ENCODE data around the gene EDIL3.

Gene EDIL3, protein sequence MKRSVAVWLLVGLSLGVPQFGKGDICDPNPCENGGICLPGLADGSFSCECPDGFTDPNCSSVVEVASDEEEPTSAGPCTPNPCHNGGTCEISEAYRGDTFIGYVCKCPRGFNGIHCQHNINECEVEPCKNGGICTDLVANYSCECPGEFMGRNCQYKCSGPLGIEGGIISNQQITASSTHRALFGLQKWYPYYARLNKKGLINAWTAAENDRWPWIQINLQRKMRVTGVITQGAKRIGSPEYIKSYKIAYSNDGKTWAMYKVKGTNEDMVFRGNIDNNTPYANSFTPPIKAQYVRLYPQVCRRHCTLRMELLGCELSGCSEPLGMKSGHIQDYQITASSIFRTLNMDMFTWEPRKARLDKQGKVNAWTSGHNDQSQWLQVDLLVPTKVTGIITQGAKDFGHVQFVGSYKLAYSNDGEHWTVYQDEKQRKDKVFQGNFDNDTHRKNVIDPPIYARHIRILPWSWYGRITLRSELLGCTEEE

DNA sequence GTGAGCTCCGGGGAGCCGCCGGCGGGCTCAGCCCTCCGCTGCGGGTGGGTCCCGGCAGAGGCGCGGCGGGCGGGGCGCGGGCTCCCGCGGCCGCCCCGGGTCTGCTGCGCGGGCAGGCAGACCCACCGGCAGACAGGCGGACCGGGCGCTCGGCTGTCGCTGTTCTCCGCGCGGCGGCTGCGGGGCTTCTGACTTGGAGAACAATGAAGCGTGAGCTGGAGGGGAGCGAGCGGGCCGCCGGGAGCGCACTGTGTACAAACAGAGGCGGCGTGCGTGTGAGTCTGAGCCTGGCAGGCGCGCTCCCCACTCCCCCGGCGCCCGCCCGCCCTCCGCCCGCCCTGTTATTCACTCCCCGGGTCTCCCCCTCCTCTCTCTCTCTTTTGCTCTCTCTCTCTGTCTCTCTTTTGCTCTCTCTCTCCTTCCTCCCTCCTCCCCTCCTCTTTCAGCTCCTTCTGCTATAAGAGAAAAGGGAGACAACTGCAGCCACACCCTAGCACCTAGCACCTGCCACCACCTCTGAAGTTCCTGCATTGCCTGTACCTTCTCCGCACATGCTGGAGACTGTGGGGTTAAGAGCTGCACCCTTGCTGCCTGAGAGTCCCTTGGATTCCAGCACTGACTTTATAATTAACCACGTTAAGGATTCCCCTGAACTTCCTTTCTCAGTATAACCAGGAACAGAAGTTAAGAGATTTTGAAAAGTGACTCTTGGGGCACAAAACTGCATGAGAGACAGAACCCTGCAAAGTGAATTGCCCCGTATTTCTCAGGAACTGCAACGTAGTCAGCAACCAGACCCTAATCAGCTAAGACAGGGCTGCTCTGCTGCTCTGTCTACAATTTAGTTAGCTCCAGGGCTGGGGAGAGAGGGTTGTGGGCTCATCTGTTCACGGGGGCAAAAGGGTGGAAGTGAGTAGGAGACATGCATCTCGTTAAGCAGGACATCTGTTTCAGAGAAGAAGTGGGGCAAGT lies at the start of gene EDIL3:
Gene EDIL3 (minus strand): TSS at position 277 of the 972 bp plus-strand sequence. CDS start 506 bp downstream, outside the sequence.
- ATAC-seq (no peak), DNase-seq (no peak)

DNA sequence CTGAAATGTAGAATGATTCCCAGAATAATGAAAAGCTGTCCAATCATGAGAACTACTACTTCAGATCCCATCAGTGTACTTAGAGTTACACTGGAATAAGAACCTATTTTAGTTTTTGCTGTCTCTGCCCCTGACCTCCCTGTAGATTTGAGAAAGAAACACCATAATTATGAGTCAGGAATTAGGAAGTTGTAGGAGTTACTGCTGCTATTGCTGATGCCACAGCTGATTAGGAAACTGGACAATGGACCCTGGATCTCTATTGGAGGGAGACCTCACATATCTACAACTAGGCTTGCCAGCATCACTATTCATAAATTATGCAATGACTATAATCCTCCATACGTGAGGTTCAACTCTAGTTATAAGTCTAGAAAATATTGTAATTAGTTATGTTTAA lies 48.8 kb upstream of the EDIL3 start:
- ATAC-seq (no peak), DNase-seq (no peak)

GRCh38 chr5:84430863-84431663 lies 46.4 kb upstream of the EDIL3 start:
- no peak for ATAC-seq
- DNase-seq = no peak

DNA sequence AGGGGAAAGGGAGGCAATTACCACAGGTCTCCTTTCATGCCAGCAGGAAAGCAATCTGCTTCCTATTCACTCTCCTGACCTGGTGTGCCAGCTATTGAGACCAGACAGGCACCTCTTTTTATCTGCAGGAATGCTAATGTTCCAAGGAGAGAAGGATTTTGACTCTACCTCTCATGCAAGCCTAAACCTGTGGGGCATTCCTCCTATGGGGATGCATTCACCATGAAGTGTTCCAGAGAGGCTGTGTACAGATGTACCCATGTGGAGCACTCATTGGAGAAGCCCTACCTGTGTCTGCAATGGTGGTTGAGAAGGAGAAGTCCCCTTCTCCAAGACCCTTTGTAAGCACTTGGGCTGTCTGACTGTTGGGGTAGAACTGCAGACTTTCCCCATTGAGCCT lies 45.4 kb upstream of the EDIL3 start:
- ATAC-seq = no peak
- no peak for DNase-seq

- ATAC-seq (no peak), DNase-seq (no peak)
Measured at GRCh38 chr5:84425365-84425881, 40.7 kb upstream of the EDIL3 start.

GRCh38 chr5:84419742-84420141 lies 35.1 kb upstream of the EDIL3 start:
- DNase-seq (no peak), ATAC-seq (no peak)

GRCh38 chr5:84411832-84412605 lies 27.3 kb upstream of the EDIL3 start:
- no peak for ATAC-seq
- no peak for DNase-seq

GRCh38 chr5:84406111-84406510 lies 21.4 kb upstream of the EDIL3 start:
- no peak for ATAC-seq
- no peak for DNase-seq

GRCh38 chr5:84403773-84404172 lies 19.1 kb upstream of the EDIL3 start:
- ATAC-seq = no peak
- no peak for DNase-seq

DNA sequence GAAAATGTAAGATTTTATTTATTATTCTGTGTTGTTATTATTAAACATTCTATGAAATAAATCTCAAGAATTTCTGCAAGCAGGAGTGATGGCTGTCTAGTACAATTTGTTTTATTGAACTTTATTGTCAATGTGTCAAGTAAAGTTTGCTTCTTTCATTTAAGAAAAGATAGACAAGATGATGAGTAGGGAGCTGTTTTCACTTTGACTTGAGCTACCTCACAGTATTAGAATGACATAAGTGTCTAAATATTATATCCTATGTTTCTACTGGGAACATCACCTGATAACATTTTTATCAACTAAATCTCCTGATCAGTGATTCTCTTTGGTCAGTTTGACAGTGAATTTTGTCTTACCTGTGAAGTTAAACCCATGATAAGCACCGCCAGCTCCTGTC lies 12.7 kb upstream of the EDIL3 start:
- DNase-seq (no peak), ATAC-seq (no peak)

- ATAC-seq = no peak
- DNase-seq = no peak
Measured at GRCh38 chr5:84393969-84394368, 9.3 kb upstream of the EDIL3 start.

DNA sequence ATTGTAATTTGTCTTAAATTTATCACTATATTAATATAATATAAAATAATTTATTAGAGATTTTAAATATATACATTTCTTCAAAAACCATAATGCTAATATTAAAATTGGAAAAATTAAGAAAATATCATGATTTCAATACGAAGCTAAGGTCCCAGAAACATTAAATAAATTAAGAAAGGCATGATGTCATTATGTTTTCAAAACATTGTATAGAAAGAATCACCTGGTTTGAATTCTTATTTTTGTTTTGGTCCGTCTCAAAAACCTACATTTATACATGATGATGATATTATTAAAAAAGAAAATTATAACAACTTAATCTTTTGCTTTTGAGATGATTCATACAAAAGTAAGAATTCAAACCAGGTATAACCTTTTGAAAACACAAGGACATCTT lies 8.2 kb upstream of the EDIL3 start:
- no peak for DNase-seq
- no peak for ATAC-seq

- DNase-seq = no peak
Measured at GRCh38 chr5:84385705-84386104, 1.0 kb upstream of the EDIL3 start.

DNA sequence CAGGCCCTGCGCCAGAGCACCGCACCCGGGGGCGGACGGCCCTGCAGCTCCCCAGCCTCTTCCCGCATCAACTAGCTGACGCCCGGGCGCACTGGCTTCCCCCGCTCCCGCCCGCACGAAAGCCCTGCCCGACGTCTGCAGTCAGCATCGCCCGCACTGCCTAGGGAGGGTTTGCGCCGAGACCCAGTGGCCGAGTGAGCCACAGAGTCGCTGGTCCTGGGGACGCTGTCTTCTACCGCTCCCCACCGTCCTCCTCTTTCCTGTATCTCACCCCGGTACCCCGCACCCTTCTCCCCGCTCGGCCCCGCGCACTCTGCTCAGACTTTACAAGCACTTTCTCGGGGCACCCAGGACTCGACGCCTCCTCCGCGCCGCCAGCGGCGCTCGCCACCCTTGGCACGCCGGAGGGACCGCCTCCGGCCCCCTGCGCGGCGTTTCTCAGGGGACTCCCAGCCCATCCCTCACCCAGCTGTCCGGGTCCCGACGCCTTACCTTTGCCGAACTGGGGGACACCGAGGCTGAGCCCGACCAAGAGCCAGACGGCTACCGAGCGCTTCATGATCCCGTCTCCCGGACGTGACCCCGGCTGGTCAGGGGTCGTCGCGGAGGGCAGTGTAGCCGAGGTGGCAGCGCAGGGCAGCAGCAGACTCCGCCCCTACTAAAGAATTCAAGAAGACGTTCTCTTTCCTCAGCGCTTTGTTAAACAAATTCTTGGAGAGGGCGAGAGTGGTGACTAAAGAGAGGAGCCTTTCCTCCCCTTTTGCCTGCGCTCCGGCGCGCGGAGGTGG lies 670 bp downstream of the EDIL3 start:
- DNase-seq (no peak), ATAC-seq (no peak)

More at GRCh38 chr5:84385705-84386104, 1.0 kb upstream of the EDIL3 start:
- no peak for ATAC-seq

- no peak for DNase-seq
- no peak for ATAC-seq
Measured at GRCh38 chr5:84383296-84383815, 1.3 kb downstream of the EDIL3 start.

DNA sequence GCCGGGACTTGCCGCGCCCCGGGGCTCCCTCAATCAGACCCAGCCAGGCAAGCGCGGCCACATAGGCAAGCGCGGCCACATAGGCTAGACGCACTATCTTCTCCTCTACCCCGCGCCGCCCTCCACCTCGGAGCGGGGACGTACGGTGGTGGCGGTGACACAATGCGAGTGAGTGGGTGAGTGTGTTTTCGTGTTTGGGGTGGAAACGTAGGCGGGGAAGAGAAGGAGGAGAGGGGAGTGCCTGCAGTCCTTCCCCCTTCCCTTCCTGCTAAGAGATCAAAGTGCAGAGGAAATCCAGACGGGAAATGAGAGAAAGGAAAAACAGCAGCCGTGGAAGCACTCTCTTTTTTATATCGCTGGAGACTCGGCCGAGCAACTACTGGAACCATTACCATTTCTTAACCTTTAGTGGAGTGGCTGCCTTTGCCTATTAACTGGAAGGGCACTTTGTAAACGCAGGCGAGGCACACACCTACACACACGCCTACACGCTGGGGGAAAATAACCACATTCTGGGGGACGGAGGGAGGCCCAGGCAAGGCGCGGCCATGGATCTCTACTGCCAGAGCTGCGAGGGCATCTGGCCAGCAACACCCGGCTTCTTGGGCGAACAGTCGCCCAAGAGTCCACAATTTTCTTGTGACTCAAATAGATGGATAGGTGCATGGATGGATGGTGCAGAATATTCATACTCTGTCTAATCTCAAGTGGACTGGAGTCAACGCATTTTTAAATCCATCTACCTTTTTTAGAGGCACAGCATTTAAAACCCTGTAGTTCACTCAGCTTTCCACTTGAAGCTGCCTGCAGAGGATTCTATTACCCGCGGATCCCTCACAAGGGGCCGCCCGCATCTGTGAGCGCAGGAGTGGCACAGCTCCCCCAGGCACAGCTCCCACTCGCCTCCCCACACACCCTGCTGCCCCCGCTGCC lies 2.1 kb downstream of the EDIL3 start:
- ATAC-seq = peak; percentile 19
- DNase-seq = no peak

- no peak for ATAC-seq
- no peak for DNase-seq
Measured at GRCh38 chr5:84381502-84382362, 2.9 kb downstream of the EDIL3 start.

DNA sequence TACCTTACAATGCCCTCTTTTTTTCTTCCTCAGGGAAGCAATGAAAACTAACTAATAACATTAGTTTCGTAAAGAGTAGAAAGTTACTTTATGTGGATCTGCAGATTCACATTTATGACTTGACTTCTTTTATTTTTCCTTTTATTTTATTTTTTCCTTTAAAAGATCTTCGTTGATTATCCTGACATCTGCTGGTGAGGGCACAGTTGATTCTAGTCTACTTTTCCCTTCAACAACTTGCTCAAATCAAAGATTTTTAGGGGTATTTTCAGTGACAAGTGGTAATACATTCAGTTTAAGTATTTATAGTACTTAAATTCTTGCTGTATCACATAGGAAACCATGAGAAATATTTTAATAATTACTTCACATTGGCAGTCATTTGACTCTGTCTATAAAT lies 4.9 kb downstream of the EDIL3 start:
- ATAC-seq = no peak
- DNase-seq = no peak
